NOMO-1 treated with dmso at 0.1 percent for 144 hours (cell line): Measurements from ENCODE around the gene AGA.

Experiments
- DNase-seq: peaks from one replicate; lab custom pipeline; 2025; ENCODE audit not compliant: unreplicated experiment; lab: John Stamatoyannopoulos, UW

Gene AGA

GRCh38 chr4:177447417-177448004 lies 5.3 kb upstream of the AGA start:
- no peak for DNase-seq

GRCh38 chr4:177446586-177446985 lies 4.3 kb upstream of the AGA start:
- no peak for DNase-seq

GRCh38 chr4:177444911-177445736 lies 2.9 kb upstream of the AGA start:
- DNase-seq = no peak

GRCh38 chr4:177441061-177441802 lies 1.0 kb downstream of the AGA start:
- peak; percentile 67 for DNase-seq

- no peak for DNase-seq
Measured at GRCh38 chr4:177436456-177436855, 5.8 kb downstream of the AGA start.

GRCh38 chr4:177434667-177435066 lies 7.6 kb downstream of the AGA start:
- DNase-seq = no peak

GRCh38 chr4:177427192-177427591 lies 15.0 kb downstream of the AGA start:
- DNase-seq = no peak

- no peak for DNase-seq
Measured at GRCh38 chr4:177419434-177419833, 22.8 kb downstream of the AGA start.

GRCh38 chr4:177413656-177414055 lies 28.6 kb downstream of the AGA start:
- DNase-seq = no peak

- no peak for DNase-seq
Measured at GRCh38 chr4:177413076-177413475, 29.2 kb downstream of the AGA start.

GRCh38 chr4:177411996-177412395 lies 30.2 kb downstream of the AGA start:
- no peak for DNase-seq

GRCh38 chr4:177410566-177410965 lies 31.7 kb downstream of the AGA start:
- DNase-seq = no peak

GRCh38 chr4:177408023-177408422 lies 34.2 kb downstream of the AGA start:
- no peak for DNase-seq

- no peak for DNase-seq
Measured at GRCh38 chr4:177405508-177405907, 36.7 kb downstream of the AGA start.

GRCh38 chr4:177404986-177405385 lies 37.3 kb downstream of the AGA start:
- no peak for DNase-seq

- no peak for DNase-seq
Measured at GRCh38 chr4:177404342-177404741, 37.9 kb downstream of the AGA start.

- DNase-seq = no peak
Measured at GRCh38 chr4:177403746-177404145, 38.5 kb downstream of the AGA start.

- DNase-seq = no peak
Measured at GRCh38 chr4:177401658-177402273, 40.5 kb downstream of the AGA start.

- no peak for DNase-seq
Measured at GRCh38 chr4:177400030-177400429, 42.2 kb downstream of the AGA start.

- no peak for DNase-seq
Measured at GRCh38 chr4:177396352-177396751, 45.9 kb downstream of the AGA start.

GRCh38 chr4:177393236-177393635 lies 49.0 kb downstream of the AGA start:
- DNase-seq = no peak

- no peak for DNase-seq
Measured at GRCh38 chr4:177391953-177392352, 50.3 kb downstream of the AGA start.
